ENCODE results near the gene TAF6. TPM values are rescaled to one million over a fixed set of nuclear protein-coding genes. Genes with fewer than 3 reads are reported as not detected.

The TAF6 gene
- total RNA-seq, 4 donors from 2014 or later = 32.8 to 76.7 (median 49.7) TPM

DNA sequence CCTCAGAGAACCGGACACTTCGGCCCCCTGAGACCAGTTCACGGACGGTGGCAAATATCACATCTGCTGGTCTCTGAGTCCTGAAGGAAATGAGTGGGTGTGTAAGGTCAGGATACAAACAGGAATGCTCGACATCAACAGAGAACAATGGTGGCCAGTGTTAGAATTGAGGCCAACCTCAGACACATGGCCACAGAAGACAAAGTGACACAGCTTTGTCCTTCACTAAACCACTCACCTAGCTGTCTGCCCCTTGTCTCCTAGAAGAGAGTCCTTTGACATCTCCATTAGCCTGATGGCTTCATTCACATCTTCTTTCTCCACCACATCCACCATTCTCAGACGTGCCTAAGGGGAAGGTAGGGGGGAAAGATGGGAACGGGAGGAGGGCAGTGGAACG, 26.1 kb downstream of the TAF6 start:
- H3K9me3 ChIP-seq = no peaks in the 10 kb centered on the region
- DNase-seq = no peak
- H3K27ac ChIP-seq = no peak overlapping the region
- H3K4me1 ChIP-seq = peaks cover 0 to 18% (median 0%) of the 10 kb centered on the region in 4 donors
- peaks cover 0 to 78% (median 0%) of the 10 kb centered on the region in 3 donors for H3K36me3 ChIP-seq
- H3K27me3 ChIP-seq = no peaks in the 10 kb centered on the region
- TF ChIP-seq, protein P1, sequence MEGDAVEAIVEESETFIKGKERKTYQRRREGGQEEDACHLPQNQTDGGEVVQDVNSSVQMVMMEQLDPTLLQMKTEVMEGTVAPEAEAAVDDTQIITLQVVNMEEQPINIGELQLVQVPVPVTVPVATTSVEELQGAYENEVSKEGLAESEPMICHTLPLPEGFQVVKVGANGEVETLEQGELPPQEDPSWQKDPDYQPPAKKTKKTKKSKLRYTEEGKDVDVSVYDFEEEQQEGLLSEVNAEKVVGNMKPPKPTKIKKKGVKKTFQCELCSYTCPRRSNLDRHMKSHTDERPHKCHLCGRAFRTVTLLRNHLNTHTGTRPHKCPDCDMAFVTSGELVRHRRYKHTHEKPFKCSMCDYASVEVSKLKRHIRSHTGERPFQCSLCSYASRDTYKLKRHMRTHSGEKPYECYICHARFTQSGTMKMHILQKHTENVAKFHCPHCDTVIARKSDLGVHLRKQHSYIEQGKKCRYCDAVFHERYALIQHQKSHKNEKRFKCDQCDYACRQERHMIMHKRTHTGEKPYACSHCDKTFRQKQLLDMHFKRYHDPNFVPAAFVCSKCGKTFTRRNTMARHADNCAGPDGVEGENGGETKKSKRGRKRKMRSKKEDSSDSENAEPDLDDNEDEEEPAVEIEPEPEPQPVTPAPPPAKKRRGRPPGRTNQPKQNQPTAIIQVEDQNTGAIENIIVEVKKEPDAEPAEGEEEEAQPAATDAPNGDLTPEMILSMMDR (IDR thresholded peaks at IDR 0.05) = no peak
- TF ChIP-seq POLR2A (IDR thresholded peaks at IDR 0.05) = no peak
- no peak overlapping the region for H3K4me3 ChIP-seq

DNA sequence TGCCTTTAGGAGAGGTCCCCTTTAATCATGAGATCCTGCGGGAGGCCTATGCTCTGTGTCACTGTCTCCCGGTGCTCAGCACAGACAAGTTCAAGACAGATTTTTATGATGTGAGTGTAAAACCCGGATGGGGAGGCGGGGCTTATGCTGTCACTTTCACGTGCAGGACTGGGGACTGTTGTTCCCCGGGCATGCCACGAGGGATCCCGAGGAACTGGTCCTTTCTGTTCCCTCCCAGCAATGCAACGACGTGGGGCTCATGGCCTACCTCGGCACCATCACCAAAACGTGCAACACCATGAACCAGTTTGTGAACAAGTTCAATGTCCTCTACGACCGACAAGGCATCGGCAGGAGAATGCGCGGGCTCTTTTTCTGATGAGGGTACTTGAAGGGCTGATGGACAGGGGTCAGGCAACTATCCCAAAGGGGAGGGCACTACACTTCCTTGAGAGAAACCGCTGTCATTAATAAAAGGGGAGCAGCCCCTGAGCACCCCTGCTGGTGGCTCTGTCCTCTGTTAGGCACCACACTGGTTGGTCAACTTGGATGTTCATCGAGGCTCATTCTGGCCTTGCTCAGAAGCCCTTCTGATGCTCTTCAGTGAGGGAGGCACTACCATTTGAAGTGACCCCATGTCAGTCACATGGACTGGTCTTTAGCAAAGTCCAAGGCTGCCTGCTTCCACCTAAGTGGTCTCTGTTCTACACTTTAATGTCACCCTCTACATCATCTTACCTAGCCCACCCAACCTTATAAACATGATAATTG, 27.6 kb downstream of the TAF6 start:
- H3K27me3 ChIP-seq = no peaks in the 10 kb centered on the region
- DNase-seq = no peak
- no peak overlapping the region for H3K27ac ChIP-seq
- TF ChIP-seq POLR2A (IDR thresholded peaks at IDR 0.05) = no peak
- TF ChIP-seq, protein P1 (IDR thresholded peaks at IDR 0.05) = no peak
- peaks cover 0 to 63% (median 0%) of the 10 kb centered on the region in 3 donors for H3K36me3 ChIP-seq
- H3K4me1 ChIP-seq = peaks cover 0 to 19% (median 0%) of the 10 kb centered on the region in 4 donors
- H3K4me3 ChIP-seq = no peak overlapping the region
- H3K9me3 ChIP-seq = no peaks in the 10 kb centered on the region

DNA sequence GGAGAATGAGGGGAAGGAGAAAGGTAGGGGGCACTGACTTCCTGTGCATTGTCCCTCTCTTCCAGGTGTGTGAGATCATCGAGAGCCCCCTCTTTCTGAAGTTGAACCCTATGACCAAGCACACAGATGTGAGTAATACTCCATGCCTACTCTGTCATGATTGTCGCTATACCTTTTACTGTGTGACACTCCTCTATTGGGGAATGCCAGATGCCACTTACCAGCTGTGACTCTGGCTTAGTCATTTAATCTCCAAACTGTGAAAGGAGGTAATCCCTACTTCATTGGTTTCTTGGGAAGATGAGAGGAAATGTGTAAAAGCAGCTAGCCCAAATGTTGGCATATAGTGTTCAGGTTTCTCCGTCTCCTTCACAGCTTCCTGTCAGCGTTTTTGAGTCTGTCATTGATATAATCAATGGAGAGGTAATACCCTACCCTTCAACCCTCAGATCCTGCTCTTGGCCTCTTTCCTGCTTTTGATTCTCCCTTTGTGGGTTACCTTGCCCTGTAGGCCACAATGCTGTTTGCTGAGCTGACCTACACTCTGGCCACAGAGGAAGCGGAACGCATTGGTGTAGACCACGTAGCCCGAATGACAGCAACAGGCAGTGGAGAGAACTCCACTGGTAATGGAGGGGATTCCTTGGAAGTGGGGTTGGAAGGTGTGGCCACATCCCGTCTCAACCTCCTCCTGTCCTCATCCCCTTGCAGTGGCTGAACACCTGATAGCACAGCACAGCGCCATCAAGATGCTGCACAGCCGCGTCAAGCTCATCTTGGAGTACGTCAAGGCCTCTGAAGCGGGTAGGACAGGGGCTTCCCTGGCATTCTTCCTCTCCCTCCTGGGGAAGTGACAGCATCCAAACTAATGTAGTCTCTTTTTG, 28.4 kb downstream of the TAF6 start:
- TF ChIP-seq, protein P1 (IDR thresholded peaks at IDR 0.05) = no peak
- no peak for TF ChIP-seq POLR2A (IDR thresholded peaks at IDR 0.05)
- Histone ChIP-seq H3K27ac (no peak overlapping the region), H3K4me1 (peaks cover 0 to 19% (median 0%) of the 10 kb centered on the region in 4 donors), H3K4me3 (no peak overlapping the region), H3K36me3 (peaks cover 0 to 55% (median 0%) of the 10 kb centered on the region in 3 donors), H3K27me3 (no peaks in the 10 kb centered on the region), H3K9me3 (no peaks in the 10 kb centered on the region)
- DNase-seq = no peak

DNA sequence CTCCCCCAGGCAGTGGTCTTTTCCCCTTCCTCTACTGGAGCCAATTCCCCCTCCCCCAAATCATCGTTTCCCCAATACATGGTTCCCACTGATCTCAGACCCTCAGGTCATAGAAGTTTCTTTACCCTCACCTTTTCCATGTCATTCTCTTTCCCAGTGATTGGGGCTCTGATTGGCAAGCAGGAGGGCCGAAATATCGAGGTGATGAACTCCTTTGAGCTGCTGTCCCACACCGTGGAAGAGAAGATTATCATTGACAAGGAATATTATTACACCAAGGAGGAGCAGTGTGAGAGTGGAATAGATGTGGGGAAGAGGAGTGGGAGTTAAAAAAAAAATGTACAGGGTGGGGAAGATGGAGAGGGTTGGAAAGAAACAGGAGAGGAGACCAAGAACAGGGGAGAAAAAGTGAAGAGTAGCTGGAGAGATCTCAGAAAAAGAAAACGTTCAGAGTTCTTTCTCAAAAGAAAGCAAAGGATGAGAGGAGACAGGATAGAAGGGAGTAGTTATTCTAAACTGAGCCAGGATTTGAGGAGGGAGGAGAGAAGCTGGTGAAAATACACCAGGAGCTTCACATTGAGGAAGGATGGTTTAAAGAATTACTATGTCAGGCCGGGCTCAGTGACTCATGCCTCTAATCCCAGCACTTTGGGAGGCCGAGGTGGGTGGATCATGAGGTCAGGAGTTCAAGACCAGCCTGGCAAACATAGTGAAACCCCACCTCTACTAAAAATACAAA, 29.5 kb downstream of the TAF6 start:
- peaks cover 0 to 44% (median 0%) of the 10 kb centered on the region in 3 donors for H3K36me3 ChIP-seq
- TF ChIP-seq, protein P1 (IDR thresholded peaks at IDR 0.05) = no peak
- no peak for TF ChIP-seq POLR2A (IDR thresholded peaks at IDR 0.05)
- no peaks in the 10 kb centered on the region for H3K9me3 ChIP-seq
- peaks cover 0 to 19% (median 0%) of the 10 kb centered on the region in 4 donors for H3K4me1 ChIP-seq
- H3K27me3 ChIP-seq = no peaks in the 10 kb centered on the region
- peak overlapping the region; percentile 79 to 94 (median 87) for H3K27ac ChIP-seq
- DNase-seq = no peak
- H3K4me3 ChIP-seq = peak overlapping the region; percentile 72 to 86 (median 82)

Measured in Peyer's patch (tissue), 4 donors.